Skin epidermis (tissue), 12 donors: ENCODE data around the gene CLASP1.
"Not testable (repeated sequence)": the region's sequence is repeated elsewhere in the genome, so short reads cannot be mapped to it uniquely, and the experiment has no call there.

Experiments used
- H3K27ac ChIP-seq, 21 experiments: fragments of 200-600 bp; sonication (generic) in 11 of 21; one replicate each; pipeline ENCODE4 v1.5.0; 2020; ENCODE audit warnings: mild to moderate bottlenecking in 3 of 21, inconsistent platforms in 2 of 21, moderate library complexity in 2 of 21
- H3K4me3 ChIP-seq, 7 experiments: fragments of 200-600 bp; sonication (generic) in 2 of 7; one replicate each; pipeline ENCODE4 v1.5.0; 2020; ENCODE audit warnings: inconsistent platforms in 2 of 7, mild to moderate bottlenecking in 2 of 7, moderate library complexity in 1 of 7

Gene CLASP1

GRCh38 chr2:121489911-121490583 is 159.2 kb downstream of the CLASP1 start:
- H3K4me3 ChIP-seq = no peak overlapping the region
- peak overlapping the region in 1 of 21 experiments; percentile 11 for H3K27ac ChIP-seq

DNA sequence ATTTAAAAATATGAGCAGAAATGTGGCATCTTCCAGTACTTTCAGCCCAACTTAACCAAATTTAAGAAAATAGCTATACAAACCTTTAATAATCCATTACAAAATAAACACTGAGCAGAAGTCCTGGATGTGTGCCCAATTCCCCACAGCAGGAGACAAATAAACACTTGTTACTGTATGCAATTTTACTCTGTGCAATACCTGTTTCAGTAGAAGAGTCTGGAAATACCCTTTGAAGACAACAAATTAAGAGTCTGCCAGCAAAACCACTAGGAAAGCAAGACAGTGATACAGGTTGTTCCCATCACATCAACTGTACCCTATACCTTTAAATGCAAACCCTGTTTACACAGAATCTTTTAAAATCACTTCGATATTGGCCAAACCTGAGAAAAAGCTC is 160.0 kb downstream of the CLASP1 start:
- Histone ChIP-seq H3K27ac (no peak overlapping the region), H3K4me3 (no peak overlapping the region)

- Histone ChIP-seq H3K27ac (peak overlapping the region in 4 of 21 experiments; percentile 12 to 82 (median 31)), H3K4me3 (no peak overlapping the region)
Observed at GRCh38 chr2:121486191-121486790, 163.0 kb downstream of the CLASP1 start.

DNA sequence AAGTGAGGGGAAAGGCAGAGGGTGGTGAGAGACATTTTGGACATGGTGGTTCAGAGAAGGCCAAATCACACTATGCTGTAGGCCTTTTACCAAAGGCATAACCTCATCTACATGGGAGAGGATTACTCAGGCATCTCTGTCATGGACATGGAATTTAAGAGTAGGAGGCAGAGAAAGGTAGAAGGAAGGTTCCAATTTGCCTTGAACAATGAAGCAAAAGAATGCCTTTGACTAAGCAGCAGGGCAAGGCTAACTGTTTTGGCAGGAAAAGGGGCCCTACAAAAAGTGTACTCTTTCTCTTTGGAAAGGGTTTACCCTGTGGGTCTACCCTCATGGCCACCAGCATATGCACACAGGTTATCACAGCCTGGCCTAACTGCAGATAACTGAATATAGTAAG is 164.2 kb downstream of the CLASP1 start:
- peak overlapping the region in 7 of 21 experiments; percentile 12 to 82 (median 40) for H3K27ac ChIP-seq
- H3K4me3 ChIP-seq = no peak overlapping the region

GRCh38 chr2:121483846-121484245 is 165.4 kb downstream of the CLASP1 start:
- Histone ChIP-seq H3K4me3 (no peak overlapping the region), H3K27ac (peak overlapping the region in 3 of 21 experiments; percentile 22 to 82 (median 40))

- H3K27ac ChIP-seq = no peak overlapping the region
Observed at GRCh38 chr2:121483021-121483420, 166.2 kb downstream of the CLASP1 start.

GRCh38 chr2:121480826-121481225 is 168.4 kb downstream of the CLASP1 start:
- Histone ChIP-seq H3K4me3 (no peak overlapping the region), H3K27ac (peak overlapping the region in 1 of 21 experiments; percentile 48)

More at GRCh38 chr2:121483021-121483420, 166.2 kb downstream of the CLASP1 start:
- no peak overlapping the region for H3K4me3 ChIP-seq

DNA sequence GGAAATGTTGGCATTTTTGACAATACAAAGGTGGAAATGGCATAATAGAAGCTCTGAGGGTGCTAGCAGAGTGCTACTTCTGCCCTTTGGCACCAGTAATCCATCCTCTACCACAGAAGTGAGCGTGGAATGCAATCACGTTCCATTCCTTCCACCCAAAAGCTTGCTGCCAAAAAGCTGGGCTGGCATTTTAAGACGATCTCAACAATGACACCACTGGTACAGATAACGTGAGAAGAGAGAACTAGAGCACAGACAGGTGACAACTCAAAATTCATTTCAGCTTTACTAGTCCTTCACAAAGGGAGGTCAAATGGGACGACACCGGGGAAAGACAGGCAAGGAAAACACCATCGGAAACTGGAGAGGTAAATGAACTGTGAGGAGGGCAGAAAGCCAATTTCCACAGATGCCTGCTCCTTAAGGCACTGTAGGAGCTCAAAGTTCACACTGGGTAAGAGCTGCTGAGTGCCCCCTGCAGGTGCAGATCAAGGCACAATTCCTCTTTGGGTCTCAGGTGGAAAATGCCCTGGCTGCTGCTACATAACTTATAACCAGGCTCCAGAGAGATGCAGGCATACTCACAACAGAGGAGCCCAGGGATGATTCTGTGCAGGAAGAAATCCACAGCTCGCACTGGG is 169.3 kb downstream of the CLASP1 start:
- Histone ChIP-seq H3K4me3 (no peak overlapping the region), H3K27ac (peak overlapping the region in 2 of 21 experiments; percentile 1 to 48)

GRCh38 chr2:121478996-121479745 is 170.1 kb downstream of the CLASP1 start:
- H3K27ac ChIP-seq = no peak overlapping the region
- H3K4me3 ChIP-seq = no peak overlapping the region

- not testable (repeated sequence) for H3K4me3 ChIP-seq, H3K27ac ChIP-seq
Observed at GRCh38 chr2:121478358-121478995, 170.8 kb downstream of the CLASP1 start.

DNA sequence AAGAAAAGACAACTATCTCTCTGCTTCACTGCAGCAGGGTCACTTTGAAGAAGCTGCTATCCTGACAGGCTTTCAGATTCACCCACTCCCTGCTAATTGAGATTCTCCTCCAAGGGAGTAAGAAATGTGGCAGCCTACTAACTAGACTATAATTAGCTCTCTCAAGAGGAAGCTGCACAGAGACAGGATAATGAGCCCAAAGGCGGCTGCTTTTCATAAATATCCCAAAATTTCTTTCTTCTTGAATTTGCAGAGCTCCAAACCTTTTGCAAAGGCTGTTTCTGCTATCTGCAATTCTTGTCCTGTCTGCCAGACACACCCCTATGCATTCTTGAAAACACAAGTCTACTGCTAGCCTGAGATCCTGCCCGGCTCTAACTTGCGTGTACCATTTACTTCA is 172.6 kb downstream of the CLASP1 start:
- H3K4me3 ChIP-seq = no peak overlapping the region

GRCh38 chr2:121475811-121476571 is 173.3 kb downstream of the CLASP1 start:
- H3K4me3 ChIP-seq = no peak overlapping the region
- no peak overlapping the region for H3K27ac ChIP-seq

More for the DNA sequence above, 172.6 kb downstream of the CLASP1 start:
- H3K27ac ChIP-seq = no peak overlapping the region

DNA sequence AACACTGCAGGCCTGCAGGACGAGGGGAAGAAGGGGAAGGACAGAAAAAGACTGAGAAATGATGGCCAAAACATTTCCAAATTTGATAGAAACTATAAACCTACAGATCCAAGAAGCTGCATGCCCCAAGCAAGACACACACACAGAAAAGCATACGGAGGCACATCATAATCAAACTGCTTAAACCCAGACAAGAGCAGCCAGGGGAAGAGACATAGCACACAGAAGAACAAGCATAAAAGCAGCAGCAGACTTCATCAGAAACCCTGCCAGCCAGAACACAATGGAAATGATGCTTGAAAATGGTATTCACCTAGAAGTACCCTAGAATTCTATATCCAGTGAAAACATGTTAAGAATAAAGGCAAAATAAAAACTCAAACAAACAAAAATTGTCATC is 175.8 kb downstream of the CLASP1 start:
- Histone ChIP-seq H3K27ac (no peak overlapping the region), H3K4me3 (no peak overlapping the region)

GRCh38 chr2:121472470-121472993 is 176.7 kb downstream of the CLASP1 start:
- Histone ChIP-seq H3K27ac (no peak overlapping the region), H3K4me3 (no peak overlapping the region)

GRCh38 chr2:121471532-121472469 is 177.5 kb downstream of the CLASP1 start:
- Histone ChIP-seq H3K4me3 (no peak overlapping the region), H3K27ac (no peak overlapping the region)

DNA sequence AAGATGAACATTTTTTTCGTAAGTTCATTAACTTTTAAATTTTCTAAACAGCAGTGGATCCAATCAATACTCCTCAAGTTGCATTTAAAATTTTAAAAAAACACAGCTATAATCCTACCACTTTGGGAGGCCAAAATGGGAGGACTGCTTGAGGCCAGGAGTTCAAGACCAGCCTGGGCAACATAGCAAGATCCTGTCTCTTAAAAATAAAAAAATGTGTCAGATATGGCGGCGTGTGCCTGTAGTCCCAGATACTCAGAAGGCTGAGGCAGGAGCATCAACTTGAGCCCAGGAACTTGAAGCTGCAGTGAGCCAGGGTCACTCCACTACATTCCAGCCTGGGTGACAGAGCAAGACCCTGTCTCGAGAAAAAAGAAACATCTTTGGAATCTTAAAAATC is 178.3 kb downstream of the CLASP1 start:
- Histone ChIP-seq H3K4me3 (no peak overlapping the region), H3K27ac (no peak overlapping the region)

DNA sequence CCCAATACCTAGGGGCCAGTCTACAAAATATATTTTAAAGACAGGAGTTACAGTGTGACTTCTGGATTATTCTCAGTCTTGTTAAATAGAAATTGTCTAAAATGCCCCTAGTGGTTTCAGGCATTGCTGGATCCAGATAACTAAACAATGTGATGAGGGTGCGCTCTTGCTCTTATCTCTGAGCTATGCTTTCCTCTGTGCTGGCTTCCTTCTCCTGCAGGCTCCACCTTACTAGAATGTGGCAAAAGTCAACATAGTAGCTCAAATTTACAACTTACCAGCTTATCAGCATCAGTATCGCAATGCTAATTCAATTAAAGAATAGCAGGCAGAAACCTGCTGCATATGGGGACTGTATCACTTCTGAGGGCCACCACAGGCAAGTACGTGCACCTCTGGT is 179.9 kb downstream of the CLASP1 start:
- no peak overlapping the region for H3K27ac ChIP-seq
- no peak overlapping the region for H3K4me3 ChIP-seq

DNA sequence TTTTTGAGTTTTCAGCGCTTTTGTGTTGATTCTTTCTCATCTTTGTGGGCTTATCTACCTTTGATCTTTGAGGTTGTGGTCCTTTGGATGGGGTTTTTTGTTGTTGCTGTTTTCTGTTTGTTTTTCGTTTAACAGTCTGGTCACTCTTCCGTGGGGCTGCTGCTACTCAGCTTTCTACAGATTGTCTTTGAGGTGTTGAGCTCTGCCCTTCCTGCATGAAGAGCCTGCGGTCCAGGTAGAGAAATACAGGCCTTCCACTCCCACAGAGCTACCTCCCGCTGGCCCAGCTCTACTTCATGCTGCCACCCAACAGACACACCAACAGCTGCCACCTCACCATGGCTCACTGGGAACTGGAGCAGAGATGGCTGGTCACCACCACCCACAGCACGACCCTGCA is 180.3 kb downstream of the CLASP1 start:
- no peak overlapping the region for H3K4me3 ChIP-seq
- no peak overlapping the region for H3K27ac ChIP-seq
